Upper lobe of left lung (tissue), 6 donors: ENCODE measurements around the gene A3GALT2. TPM values are rescaled to one million over a fixed set of nuclear protein-coding genes. Genes with fewer than 3 reads are reported as not detected.

Source experiments
- ATAC-seq, 2 donors: fragments of 200-7000 bp; cut with Tn5 transposase; one replicate each; pipeline ENCODE4 v1.9.1; 2022; ENCODE audit warnings: mild to moderate bottlenecking in 2 of 2, moderate library complexity in 2 of 2; ENCODE audit not compliant: low FRiP score in 2 of 2
- DNase-seq, 2 donors: peaks; one replicate each; pipeline ENCODE4 v3.0.0-alpha.2; 2019 to 2020
- H3K27ac ChIP-seq, 4 donors: fragments of 200-600 bp; sonication (generic); one replicate each; pipeline ENCODE4 v1.5.1; 2016 to 2019
- H3K27me3 ChIP-seq, 4 donors: fragments of 200-600 bp; sonication (generic); one replicate each; pipeline ENCODE4 v1.5.1; 2017 to 2019
- H3K36me3 ChIP-seq, 4 donors: fragments of 200-600 bp; sonication (generic); one replicate each; pipeline ENCODE4 v1.5.1; 2016 to 2019
- H3K4me1 ChIP-seq, 4 donors: fragments of 200-600 bp; sonication (generic); one replicate each; pipeline ENCODE4 v1.5.1; 2018 to 2019
- H3K4me3 ChIP-seq, 4 donors: fragments of 200-600 bp; sonication (generic); one replicate each; pipeline ENCODE4 v1.5.1; 2017 to 2019; ENCODE audit warnings: mild to moderate bottlenecking in 2 of 4, moderate library complexity in 1 of 4
- H3K9me3 ChIP-seq, 4 donors: fragments of 200-600 bp; sonication (generic); one replicate each; pipeline ENCODE4 v1.5.1; 2018 to 2019
- EP300 ChIP-seq, 4 donors: sonication (generic); formaldehyde crosslinking; IDR thresholded peaks; one replicate each; pipeline ENCODE4 v1.5.1; 2017; ENCODE audit warnings: antibody characterized with exemption in 4 of 4, control low read depth in 2 of 4
- POLR2A ChIP-seq, 4 donors: fragments of 450-650 bp; IDR thresholded peaks; one replicate each; pipeline ENCODE4 v1.5.1; 2016 to 2017; ENCODE audit warnings: antibody characterized with exemption in 4 of 4, mild to moderate bottlenecking in 2 of 4
- POLR2AphosphoS5 ChIP-seq, 2 donors: sonication (generic); formaldehyde crosslinking; IDR thresholded peaks; one replicate each; pipeline ENCODE4 v1.5.1; 2017; ENCODE audit warnings: antibody characterized with exemption in 2 of 2
- WGBS, 2 donors: methylation state at CpG; one replicate each; pipeline ENCODE4 v1.1.5; 2017 to 2018; 5-methylcytosine and 5-hydroxymethylcytosine counted together
- total RNA-seq, 6 donors: library from RNA; depleted of rRNA in 4 of 6; stranded (reverse); fragments of >200 nt in 4 of 6; gene quantifications; one replicate each; pipeline versions ENCODE4 v1.1.0 to v1.2.1, GENCODE V29; 2016 to 2021
- TF ChIP-seq, protein P1 (sequence below), 6 experiments: fragments of 450-650 bp in 4 of 6; fragments of 200-600 bp in 2 of 6; sonication (generic) in 2 of 6; IDR thresholded peaks; one replicate each; pipeline ENCODE4 v1.5.1; 2016 to 2019; ENCODE audit warnings: antibody characterized with exemption in 6 of 6
- donor health status: DM: no; HTN: no; CAD: no; lungs with moderate emphysema.
- donor health status: DM: no; HTN: yes; CAD: no; lungs with severe emphysema.

The A3GALT2 gene
- total RNA-seq, 6 donors from 2014 or later: 0.79 to 0.91 TPM; not detected in 4

GRCh38 chr1:33346927-33347649, 26.2 kb upstream of the A3GALT2 start:
- peaks cover 52 to 74% (median 70%) of the 10 kb centered on the region in 4 donors for H3K4me1 ChIP-seq
- WGBS, 2 donors: 7 to 28% methylated on average over 2 of the region's 2 CpGs
- H3K4me3 ChIP-seq: peak overlapping the region; percentile 69 to 89 (median 76)
- H3K9me3 ChIP-seq: no peaks in the 10 kb centered on the region
- no peaks in the 10 kb centered on the region for H3K27me3 ChIP-seq
- H3K27ac ChIP-seq: peak overlapping the region; percentile 98 to 99 (median 99)
- DNase-seq: peak in 1 of 2 donors; percentile 81
- ATAC-seq: peak; percentile 44 to 65
- peak; percentile 97 to 98 for TF ChIP-seq POLR2AphosphoS5 (IDR thresholded peaks at IDR 0.05)
- peak in 2 of 4 donors; percentile 84 to 86 for TF ChIP-seq EP300 (IDR thresholded peaks at IDR 0.05)
- TF ChIP-seq, protein P1, sequence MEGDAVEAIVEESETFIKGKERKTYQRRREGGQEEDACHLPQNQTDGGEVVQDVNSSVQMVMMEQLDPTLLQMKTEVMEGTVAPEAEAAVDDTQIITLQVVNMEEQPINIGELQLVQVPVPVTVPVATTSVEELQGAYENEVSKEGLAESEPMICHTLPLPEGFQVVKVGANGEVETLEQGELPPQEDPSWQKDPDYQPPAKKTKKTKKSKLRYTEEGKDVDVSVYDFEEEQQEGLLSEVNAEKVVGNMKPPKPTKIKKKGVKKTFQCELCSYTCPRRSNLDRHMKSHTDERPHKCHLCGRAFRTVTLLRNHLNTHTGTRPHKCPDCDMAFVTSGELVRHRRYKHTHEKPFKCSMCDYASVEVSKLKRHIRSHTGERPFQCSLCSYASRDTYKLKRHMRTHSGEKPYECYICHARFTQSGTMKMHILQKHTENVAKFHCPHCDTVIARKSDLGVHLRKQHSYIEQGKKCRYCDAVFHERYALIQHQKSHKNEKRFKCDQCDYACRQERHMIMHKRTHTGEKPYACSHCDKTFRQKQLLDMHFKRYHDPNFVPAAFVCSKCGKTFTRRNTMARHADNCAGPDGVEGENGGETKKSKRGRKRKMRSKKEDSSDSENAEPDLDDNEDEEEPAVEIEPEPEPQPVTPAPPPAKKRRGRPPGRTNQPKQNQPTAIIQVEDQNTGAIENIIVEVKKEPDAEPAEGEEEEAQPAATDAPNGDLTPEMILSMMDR (IDR thresholded peaks at IDR 0.05): no peak
- TF ChIP-seq POLR2A (IDR thresholded peaks at IDR 0.05): peak in 3 of 4 donors; percentile 71 to 92 (median 74)
- peaks cover 0 to 22% (median 0%) of the 10 kb centered on the region in 4 donors for H3K36me3 ChIP-seq

GRCh38 chr1:33346533-33346926, 25.6 kb upstream of the A3GALT2 start:
- TF ChIP-seq POLR2AphosphoS5 (IDR thresholded peaks at IDR 0.05): no peak
- TF ChIP-seq EP300 (IDR thresholded peaks at IDR 0.05): no peak
- TF ChIP-seq, protein P1 (IDR thresholded peaks at IDR 0.05): no peak
- TF ChIP-seq POLR2A (IDR thresholded peaks at IDR 0.05): no peak
- peak overlapping the region; percentile 98 to 99 (median 99) for H3K27ac ChIP-seq
- H3K36me3 ChIP-seq: peaks cover 0 to 28% (median 0%) of the 10 kb centered on the region in 4 donors
- DNase-seq (no peak), ATAC-seq (no peak)
- 31 to 43% methylated on average over 3 of the region's 3 CpGs for WGBS, 2 donors
- H3K9me3 ChIP-seq: no peaks in the 10 kb centered on the region
- no peaks in the 10 kb centered on the region for H3K27me3 ChIP-seq
- H3K4me1 ChIP-seq: peaks cover 57 to 80% (median 76%) of the 10 kb centered on the region in 4 donors
- H3K4me3 ChIP-seq: peak overlapping the region in 3 of 4 donors; percentile 69 to 89 (median 80)

DNA sequence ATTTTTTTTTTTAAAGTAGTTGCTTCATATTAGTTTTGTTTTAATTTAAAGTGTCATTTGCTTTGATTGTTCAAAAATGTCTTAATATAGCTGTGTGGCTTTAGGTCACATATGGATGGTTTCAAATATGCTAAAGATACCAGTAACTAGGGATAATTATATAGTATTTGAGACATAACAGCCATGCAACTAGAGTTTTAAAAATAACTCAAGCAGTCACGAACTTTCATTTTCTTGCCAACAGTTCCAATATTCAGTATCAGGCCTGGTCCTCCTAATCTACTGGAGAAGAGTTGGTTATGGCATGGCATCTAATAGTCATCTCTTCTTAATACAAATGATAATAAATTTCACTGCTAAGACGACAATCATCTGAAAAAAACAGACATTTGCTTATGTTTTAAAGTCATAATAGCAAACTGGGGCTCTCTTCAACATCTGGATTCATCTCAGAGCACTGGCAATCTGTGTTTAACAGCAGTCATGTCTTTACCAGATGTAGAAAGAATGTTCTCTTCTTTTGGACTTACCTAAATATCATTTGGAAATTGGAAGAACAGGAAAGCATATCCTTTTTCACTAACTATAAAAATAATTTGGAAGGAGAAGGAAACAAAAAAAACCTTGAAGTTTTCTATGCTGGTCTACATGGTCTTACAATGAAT, 24.1 kb upstream of the A3GALT2 start:
- no peak for TF ChIP-seq POLR2A (IDR thresholded peaks at IDR 0.05)
- TF ChIP-seq EP300 (IDR thresholded peaks at IDR 0.05): no peak
- TF ChIP-seq, protein P1 (IDR thresholded peaks at IDR 0.05): no peak
- no peak for TF ChIP-seq POLR2AphosphoS5 (IDR thresholded peaks at IDR 0.05)
- WGBS, 2 donors: 38 to 47% methylated on average over 2 of the region's 2 CpGs
- DNase-seq: no peak
- Histone ChIP-seq H3K9me3 (no peaks in the 10 kb centered on the region), H3K4me3 (no peak overlapping the region), H3K36me3 (peaks cover 0 to 35% (median 0%) of the 10 kb centered on the region in 4 donors), H3K27me3 (no peaks in the 10 kb centered on the region), H3K4me1 (peaks cover 66 to 84% (median 82%) of the 10 kb centered on the region in 4 donors), H3K27ac (peak overlapping the region; percentile 98 to 99 (median 99))
- ATAC-seq: no peak

DNA sequence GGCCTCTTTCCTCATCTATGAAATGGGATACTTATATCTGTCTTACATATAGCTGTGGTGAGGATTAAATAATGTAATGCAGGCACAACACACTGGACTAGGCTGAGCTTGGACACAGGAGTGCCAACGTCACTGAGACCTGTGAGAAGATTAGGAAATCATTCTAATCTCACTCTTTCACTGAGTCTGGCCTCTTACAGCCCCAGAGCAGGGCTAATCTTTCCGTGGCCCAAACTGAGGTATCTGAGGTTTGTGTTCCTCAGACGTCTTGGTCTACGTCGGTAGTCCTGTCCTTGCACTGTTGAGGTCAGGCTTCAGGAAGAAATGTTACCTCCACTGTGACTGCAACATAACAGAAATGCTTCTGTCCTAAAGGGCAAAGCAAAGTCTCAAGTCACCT, 22.6 kb upstream of the A3GALT2 start:
- no peaks in the 10 kb centered on the region for H3K9me3 ChIP-seq
- peaks cover 79 to 98% (median 96%) of the 10 kb centered on the region in 4 donors for H3K4me1 ChIP-seq
- H3K27ac ChIP-seq: peak overlapping the region; percentile 77 to 99 (median 98)
- H3K36me3 ChIP-seq: peaks cover 0 to 35% (median 0%) of the 10 kb centered on the region in 4 donors
- no peaks in the 10 kb centered on the region for H3K27me3 ChIP-seq
- DNase-seq: peak in 1 of 2 donors; percentile 54
- no peak for ATAC-seq
- WGBS, 2 donors: 22 to 31% methylated on average over 5 of the region's 5 CpGs
- TF ChIP-seq POLR2AphosphoS5 (IDR thresholded peaks at IDR 0.05): no peak
- TF ChIP-seq, protein P1 (IDR thresholded peaks at IDR 0.05): no peak
- peak in 1 of 4 donors; percentile 15 for TF ChIP-seq POLR2A (IDR thresholded peaks at IDR 0.05)
- no peak overlapping the region for H3K4me3 ChIP-seq
